GM12865 (cell line): ENCODE measurements around the gene BCL7C.
"Not testable (repeated sequence)": the region's sequence is repeated elsewhere in the genome, so short reads cannot be mapped to it uniquely, and the experiment has no call there.

Source experiments
- DNase-seq: peaks from one replicate; pipeline ENCODE4 v3.0.0; 2010; ENCODE audit warnings: low read depth
- H3K4me3 ChIP-seq: 2 replicates; pipeline ENCODE4 v1.5.1; 2011; ENCODE audit warnings: mild to moderate bottlenecking, low read depth, low read length, control low read depth
- CTCF ChIP-seq: IDR thresholded peaks from 2 replicates; pipeline ENCODE4 v1.5.1; 2011; ENCODE audit warnings: low read length, control low read depth, low read depth, inconsistent platforms; ENCODE audit not compliant: insufficient read depth; ENCODE audit errors: missing control alignments

Gene BCL7C

GRCh38 chr16:30893744-30894539, at the start of gene BCL7C:
Gene BCL7C, minus strand, starts transcription at chr16:30894077. Its CDS starts 133 bp downstream, at chr16:30893944.
- peak; percentile 44 for TF ChIP-seq CTCF
- DNase-seq = peak; percentile 92
- H3K4me3 ChIP-seq = peak within 1 kb of the TSS; percentile 77

- no peak for DNase-seq
- H3K4me3 ChIP-seq = no peak overlapping the region
- no peak for TF ChIP-seq CTCF
Measured at GRCh38 chr16:30942426-30942806, 48.5 kb upstream of the BCL7C start.

- DNase-seq = peak; percentile 88
- peak; percentile 98 for TF ChIP-seq CTCF
- no peak overlapping the region for H3K4me3 ChIP-seq
Measured at GRCh38 chr16:30941600-30942425, 47.9 kb upstream of the BCL7C start.

- H3K4me3 ChIP-seq, DNase-seq: not testable (repeated sequence)
Measured at GRCh38 chr16:30939571-30939970, 45.7 kb upstream of the BCL7C start.

- DNase-seq = no peak
- no peak for TF ChIP-seq CTCF
Measured at GRCh38 chr16:30937692-30938091, 43.8 kb upstream of the BCL7C start.

GRCh38 chr16:30934827-30935557, 41.1 kb upstream of the BCL7C start:
- H3K4me3 ChIP-seq = no peak overlapping the region
- peak; percentile 62 for TF ChIP-seq CTCF
- peak; percentile 43 for DNase-seq

More at GRCh38 chr16:30937692-30938091, 43.8 kb upstream of the BCL7C start:
- H3K4me3 ChIP-seq = no peak overlapping the region
